HepG2 (cell line): ENCODE data around the gene MAT2A. TPM values are rescaled to one million over a fixed set of nuclear protein-coding genes. Genes with fewer than 3 reads are reported as not detected.
A peak's percentile ranks its signal among the peaks of the same experiment; 100 is the strongest.

Source experiments
- AGO1 ChIP-seq: fragments of 200-400 bp; formaldehyde crosslinking; IDR thresholded peaks from 2 replicates; pipeline ENCODE4 v1.6.1; 2017; ENCODE audit warnings: mild to moderate bottlenecking, low read depth, low read length, moderate library complexity; ENCODE audit not compliant: poor library complexity, severe bottlenecking
- GPN1 ChIP-seq: sonication (generic); formaldehyde crosslinking; IDR thresholded peaks from 2 replicates; pipeline ENCODE4 v1.5.1; 2020; ENCODE audit warnings: missing genetic modification reagents, borderline replicate concordance
- HNF1B ChIP-seq: sonication (generic); formaldehyde crosslinking; IDR thresholded peaks from 2 replicates; pipeline ENCODE4 v1.5.1; 2020; ENCODE audit warnings: mild to moderate bottlenecking, moderate library complexity, missing genetic modification reagents
- HNRNPL ChIP-seq: fragments of 200-400 bp; formaldehyde crosslinking; IDR thresholded peaks from 2 replicates; pipeline ENCODE4 v1.6.1; 2017; ENCODE audit warnings: mild to moderate bottlenecking, low read depth, low read length
- JUNB ChIP-seq: sonication (generic); formaldehyde crosslinking; IDR thresholded peaks from 2 replicates; pipeline ENCODE4 v1.8.0; 2022; ENCODE audit warnings: missing genetic modification reagents, mild to moderate bottlenecking, borderline replicate concordance
- NFIB ChIP-seq: sonication (generic); formaldehyde crosslinking; IDR thresholded peaks from 2 replicates; pipeline ENCODE4 v1.9.0; 2021; ENCODE audit warnings: missing genetic modification reagents, mild to moderate bottlenecking, borderline replicate concordance
- PLRG1 ChIP-seq: fragments of 450-650 bp; conservative IDR thresholded peaks from 2 replicates; pipeline ENCODE4 v1.6.1; 2016
- POLR2AphosphoS2 ChIP-seq: IDR thresholded peaks from 2 replicates; pipeline ENCODE4 v1.6.1; 2011; ENCODE audit warnings: low read depth, low read length, improper control_type of control experiment
- SNAPC4 ChIP-seq: sonication (generic); formaldehyde crosslinking; IDR thresholded peaks from 2 replicates; pipeline ENCODE4 v1.4.0; 2020; ENCODE audit warnings: mild to moderate bottlenecking, missing genetic modification reagents
- ZBTB8A ChIP-seq: sonication (generic); formaldehyde crosslinking; IDR thresholded peaks from 2 replicates; pipeline ENCODE4 v1.4.0; 2020; ENCODE audit warnings: mild to moderate bottlenecking, low read depth, missing genetic modification reagents, borderline replicate concordance
- ZNF382 ChIP-seq: sonication (generic); formaldehyde crosslinking; IDR thresholded peaks from 2 replicates; pipeline ENCODE4 v1.5.0; 2020; ENCODE audit warnings: missing genetic modification reagents, mild to moderate bottlenecking, borderline replicate concordance
- ZNF580 ChIP-seq: IDR thresholded peaks from 2 replicates; pipeline ENCODE4 v1.6.1; 2016; ENCODE audit warnings: low read depth, borderline replicate concordance
- ZNF7 ChIP-seq: IDR thresholded peaks from 2 replicates; pipeline ENCODE4 v1.6.1; 2016; ENCODE audit warnings: missing biosample characterization, missing genetic modification reagents
- polyA plus RNA-seq, 8 experiments: library from polyadenylated mRNA; depleted of rRNA in 3 of 8; stranded (reverse) in 7 of 8; unstranded in 1 of 8; fragments of >200 nt; fragmentation: Illumina TruSeq in 4 of 8; extraction: Trizol in 4 of 8; gene quantifications; 2 replicates each; pipeline versions ENCODE4 v1.2.1 to v1.2.3, GENCODE V29; 2011 to 2016; ENCODE audit warnings: low read depth in 4 of 8, missing spikeins in 1 of 8, mixed read lengths in 1 of 8; ENCODE audit not compliant: insufficient read depth in 1 of 8
- total RNA-seq, 5 experiments: library from RNA; depleted of rRNA; stranded (reverse); fragments of >200 nt; fragmentation: Illumina TruSeq; extraction: Trizol; gene quantifications; 2 replicates each; pipeline ENCODE4 v1.2.3, GENCODE V29; 2016; ENCODE audit warnings: low read depth in 1 of 5
- TF ChIP-seq, protein P1 (sequence below): sonication (generic); formaldehyde crosslinking; IDR thresholded peaks from 2 replicates; pipeline ENCODE4 v1.4.0; 2020; ENCODE audit warnings: missing genetic modification reagents
- TF ChIP-seq, protein P2 (sequence below): sonication (generic); formaldehyde crosslinking; IDR thresholded peaks from 2 replicates; pipeline ENCODE4 v1.4.0; 2020; ENCODE audit warnings: missing genetic modification reagents; ENCODE audit errors: not compliant biosample characterization
- TF ChIP-seq, protein P3 (sequence below): sonication (generic); formaldehyde crosslinking; IDR thresholded peaks from 2 replicates; pipeline ENCODE4 v1.5.0; 2020; ENCODE audit warnings: mild to moderate bottlenecking, missing genetic modification reagents

MAT2A gene
- total and polyA plus RNA-seq, 2 of the 13 experiments (the other 11 are each of a cell fraction or from before 2014, with no cell fraction given), result 155 to 331 TPM

DNA sequence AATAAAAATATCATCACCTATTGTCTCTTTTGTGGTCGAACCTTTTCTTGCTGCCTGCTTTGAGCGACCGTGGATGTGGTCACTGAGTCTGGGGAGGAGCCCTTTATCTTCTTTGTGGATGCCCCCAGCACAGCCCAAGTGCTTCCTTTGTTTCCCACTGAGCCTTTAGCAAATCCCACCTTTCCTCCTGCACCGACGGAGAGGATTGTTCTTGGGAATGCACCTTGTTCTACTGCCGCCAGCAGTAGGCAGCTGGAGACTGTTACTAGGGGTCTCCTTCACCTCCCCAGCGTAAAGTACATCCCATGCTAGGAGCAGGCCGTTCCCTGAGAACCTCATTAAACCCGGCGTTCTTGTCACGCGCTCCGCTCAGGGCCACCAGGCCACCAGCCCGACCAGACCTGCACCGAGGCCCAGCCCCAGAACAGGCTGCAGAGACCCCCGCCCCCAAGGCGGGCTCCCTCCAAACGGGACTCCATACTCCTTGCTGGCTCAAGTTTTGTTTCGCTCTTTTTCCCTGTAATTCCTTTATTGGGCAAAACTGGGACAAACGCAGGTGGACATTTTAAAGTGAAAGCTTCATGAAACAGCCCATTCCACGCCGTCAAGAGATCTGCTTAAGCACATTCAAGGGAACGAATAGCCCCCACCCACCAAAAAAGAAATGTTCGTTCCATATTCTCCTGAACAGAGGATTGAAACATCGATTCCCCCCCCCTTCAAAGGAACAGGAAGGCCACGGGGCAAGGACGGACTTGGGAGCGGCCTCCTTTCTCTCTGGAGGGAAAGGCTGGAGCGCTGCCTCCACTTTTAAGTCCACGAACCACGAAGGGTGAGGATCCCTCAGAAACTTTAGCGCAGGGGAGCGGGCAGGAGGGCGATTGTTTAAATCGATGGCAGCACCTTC, 1.1 kb upstream of the MAT2A start (continued):
- TF ChIP-seq AGO1, result no peak
- no peak for TF ChIP-seq SNAPC4
- TF ChIP-seq PLRG1, result no peak
- TF ChIP-seq, protein P1, sequence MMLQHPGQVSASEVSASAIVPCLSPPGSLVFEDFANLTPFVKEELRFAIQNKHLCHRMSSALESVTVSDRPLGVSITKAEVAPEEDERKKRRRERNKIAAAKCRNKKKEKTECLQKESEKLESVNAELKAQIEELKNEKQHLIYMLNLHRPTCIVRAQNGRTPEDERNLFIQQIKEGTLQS (CRISPR knock-in tag), result no peak; the same call in 1 of the 2 replicates
- no peak for TF ChIP-seq GPN1 (CRISPR knock-in tag)
- TF ChIP-seq POLR2AphosphoS2, result no peak
- no peak for TF ChIP-seq ZNF382 (CRISPR knock-in tag)
- 0 out of 2 replicates have a peak, but pooled peaks have one; percentile 44 for TF ChIP-seq HNRNPL
- TF ChIP-seq ZNF580 (CRISPR knock-in tag), result no peak
- no peak for TF ChIP-seq ZNF7
- no peak for TF ChIP-seq HNF1B (CRISPR knock-in tag)
- no peak for TF ChIP-seq NFIB (CRISPR knock-in tag)
- TF ChIP-seq, protein P2, sequence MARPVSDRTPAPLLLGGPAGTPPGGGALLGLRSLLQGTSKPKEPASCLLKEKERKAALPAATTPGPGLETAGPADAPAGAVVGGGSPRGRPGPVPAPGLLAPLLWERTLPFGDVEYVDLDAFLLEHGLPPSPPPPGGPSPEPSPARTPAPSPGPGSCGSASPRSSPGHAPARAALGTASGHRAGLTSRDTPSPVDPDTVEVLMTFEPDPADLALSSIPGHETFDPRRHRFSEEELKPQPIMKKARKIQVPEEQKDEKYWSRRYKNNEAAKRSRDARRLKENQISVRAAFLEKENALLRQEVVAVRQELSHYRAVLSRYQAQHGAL (CRISPR knock-in tag), result no peak
- TF ChIP-seq JUNB (CRISPR knock-in tag), result no peak
- TF ChIP-seq, protein P3, sequence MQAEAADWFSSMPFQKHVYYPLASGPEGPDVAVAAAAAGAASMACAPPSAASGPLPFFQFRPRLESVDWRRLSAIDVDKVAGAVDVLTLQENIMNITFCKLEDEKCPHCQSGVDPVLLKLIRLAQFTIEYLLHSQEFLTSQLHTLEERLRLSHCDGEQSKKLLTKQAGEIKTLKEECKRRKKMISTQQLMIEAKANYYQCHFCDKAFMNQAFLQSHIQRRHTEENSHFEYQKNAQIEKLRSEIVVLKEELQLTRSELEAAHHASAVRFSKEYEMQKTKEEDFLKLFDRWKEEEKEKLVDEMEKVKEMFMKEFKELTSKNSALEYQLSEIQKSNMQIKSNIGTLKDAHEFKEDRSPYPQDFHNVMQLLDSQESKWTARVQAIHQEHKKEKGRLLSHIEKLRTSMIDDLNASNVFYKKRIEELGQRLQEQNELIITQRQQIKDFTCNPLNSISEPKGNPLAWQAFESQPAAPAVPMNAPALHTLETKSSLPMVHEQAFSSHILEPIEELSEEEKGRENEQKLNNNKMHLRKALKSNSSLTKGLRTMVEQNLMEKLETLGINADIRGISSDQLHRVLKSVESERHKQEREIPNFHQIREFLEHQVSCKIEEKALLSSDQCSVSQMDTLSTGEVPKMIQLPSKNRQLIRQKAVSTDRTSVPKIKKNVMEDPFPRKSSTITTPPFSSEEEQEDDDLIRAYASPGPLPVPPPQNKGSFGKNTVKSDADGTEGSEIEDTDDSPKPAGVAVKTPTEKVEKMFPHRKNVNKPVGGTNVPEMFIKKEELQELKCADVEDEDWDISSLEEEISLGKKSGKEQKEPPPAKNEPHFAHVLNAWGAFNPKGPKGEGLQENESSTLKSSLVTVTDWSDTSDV (CRISPR knock-in tag), result no peak
- peak; percentile 71; the same call in 1 of the 2 replicates for TF ChIP-seq ZBTB8A (CRISPR knock-in tag)
